GM18909 (cell line): ENCODE measurements around the gene FUCA2.
"Not testable (repeated sequence)": the region's sequence is repeated elsewhere in the genome, so short reads cannot be mapped to it uniquely, and the experiment has no call there.

Source experiments
- ATAC-seq: cut with Tn5 transposase; IDR thresholded peaks from one replicate; pipeline ENCODE4 v1.9.1; 2021; ENCODE audit warnings: mild to moderate bottlenecking; ENCODE audit not compliant: unreplicated experiment, poor library complexity

Gene FUCA2

DNA sequence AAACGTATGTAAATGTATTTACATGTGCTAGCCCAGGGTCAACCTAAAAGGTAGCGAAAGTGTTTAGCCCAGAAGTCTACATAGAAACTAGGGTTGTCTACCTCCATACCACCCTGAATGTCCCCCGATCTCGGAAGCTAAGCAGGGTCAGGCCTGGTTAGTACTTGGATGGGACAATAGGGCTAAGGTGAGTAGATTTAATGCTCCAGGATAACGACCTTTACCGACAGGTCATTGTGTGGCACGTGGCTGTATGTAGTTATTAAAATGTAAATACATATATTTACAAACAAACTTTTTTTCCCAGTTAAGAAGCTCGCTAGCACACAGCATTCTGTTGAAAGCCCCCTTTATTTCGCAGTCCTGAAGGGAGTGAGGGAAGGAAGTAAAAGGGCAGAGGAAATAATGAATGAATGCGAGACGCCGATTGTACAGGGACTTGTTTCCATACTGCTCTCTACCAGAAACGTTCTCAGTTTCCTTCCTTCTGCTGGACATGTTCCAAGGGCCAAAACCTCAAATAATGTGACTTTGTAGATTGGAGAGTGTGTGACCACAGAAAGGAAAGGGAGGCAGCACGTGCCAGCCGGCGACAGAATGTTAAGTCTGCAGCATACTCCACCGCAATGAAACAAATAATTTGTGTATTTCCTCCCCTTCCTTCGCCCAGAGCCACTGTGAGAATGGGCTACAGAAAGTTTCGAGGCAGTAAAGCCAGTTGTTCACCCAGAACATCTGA lies 61.6 kb downstream of the FUCA2 start:
- peak; percentile 3 for ATAC-seq

- ATAC-seq, result no peak
These were observed 62.3 kb downstream of the FUCA2 start for GRCh38 chr6:143449082-143449713.

DNA sequence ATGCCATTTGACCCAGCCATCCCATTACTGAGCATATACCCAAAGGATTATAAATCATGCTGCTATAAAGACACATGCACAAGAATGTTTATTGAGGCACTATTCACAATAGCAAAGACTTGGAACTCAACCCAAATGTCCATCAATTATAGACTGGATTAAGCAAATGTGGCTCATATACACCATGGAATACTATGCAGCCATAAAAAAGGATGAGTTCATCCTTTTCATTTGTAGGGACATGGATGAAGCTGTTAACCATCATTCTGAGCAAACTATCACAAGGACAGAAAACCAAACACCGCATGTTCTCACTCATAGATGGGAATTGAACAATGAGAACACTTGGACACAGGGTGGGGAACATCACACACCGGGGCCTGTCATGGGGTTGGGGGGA lies 63.7 kb downstream of the FUCA2 start:
- not testable (repeated sequence) for ATAC-seq
